Measurements from ENCODE around the gene PDZD7. TPM values are rescaled to one million over a fixed set of nuclear protein-coding genes. Genes with fewer than 3 reads are reported as not detected.

Gene PDZD7
- total and polyA plus RNA-seq, 2 of the 8 experiments (the other 6 are each of a cell fraction or from before 2014, with no cell fraction given): 0.88 to 1.6 TPM

GRCh38 chr10:101033276-101033675, 2.3 kb upstream of the PDZD7 start:
- DNase-seq (ENCODE audit: low read depth in 1 of 2, low spot score in 2 of 2) (no peak), FAIRE-seq (no peak)
- Histone ChIP-seq H3K18ac (ENCODE audit: extremely low read depth, low read length) (no peak overlapping the region), H4K91ac (replicated peaks; ENCODE audit: insufficient read length, low read length) (no peak overlapping the region), H4K20me1 (replicated peaks in 1 of 2; ENCODE audit: control insufficient read depth in 1 of 2, insufficient read depth in 2 of 2, low read length in 2 of 2) (peaks cover 0 to 3% of the 10 kb centered on the region in 2 experiments), H3K4ac (replicated peaks; ENCODE audit: insufficient read length, low read depth, low read length) (no peak overlapping the region), H3K79me2 (ENCODE audit: control insufficient read depth in 1 of 2, insufficient read depth in 2 of 2, low read length in 2 of 2) (no peaks in the 10 kb centered on the region), H2BK15ac (ENCODE audit: low read length) (no peak overlapping the region), H3K4me3 (ENCODE audit: extremely low read depth in 1 of 4, insufficient read depth in 2 of 4, low read depth in 3 of 4, low read length in 4 of 4) (no peak overlapping the region), H2BK120ac (replicated peaks; ENCODE audit: low read depth, low read length) (no peak overlapping the region), H3K36me3 (ENCODE audit: control insufficient read depth in 2 of 4, insufficient read depth in 4 of 4, low read length in 3 of 4) (no peaks in the 10 kb centered on the region), H2BK20ac (ENCODE audit: low read length) (no peak overlapping the region), H3K4me2 (ENCODE audit: insufficient read depth in 1 of 2, low read depth in 2 of 2, low read length in 2 of 2) (no peak overlapping the region; a peak in 1 of 4 replicates), H3K9ac (replicated peaks in 1 of 4; ENCODE audit: extremely low read depth in 1 of 4, low read depth in 3 of 4, low read length in 3 of 4) (no peak overlapping the region), H3K27me3 (replicated peaks in 1 of 4; ENCODE audit: control insufficient read depth in 3 of 4, extremely low read depth in 1 of 4, insufficient read depth in 3 of 4, low read length in 3 of 4) (peaks cover 1 to 45% (median 37%) of the 10 kb centered on the region in 4 experiments), H3K9me3 (ENCODE audit: insufficient read depth in 2 of 2, low read depth in 1 of 2, low read length in 1 of 2) (no peaks in the 10 kb centered on the region), H2AFZ (ENCODE audit: low read length) (no peak overlapping the region), H2BK5ac (ENCODE audit: low read depth, low read length) (no peak overlapping the region), H4K8ac (ENCODE audit: extremely low read depth, insufficient read depth, low read length) (no peak overlapping the region), H2AK5ac (ENCODE audit: low read depth, low read length) (no peak overlapping the region), H3K27ac (ENCODE audit: low read depth, low read length) (no peak overlapping the region), H3K56ac (replicated peaks; ENCODE audit: insufficient read length, low read depth, low read length) (no peak overlapping the region), H3K23me2 (ENCODE audit: low read depth, low read length) (peaks cover 17% of the 10 kb centered on the region), H2BK12ac (ENCODE audit: low read depth, low read length) (no peak overlapping the region), H3K79me1 (ENCODE audit: low read depth, low read length) (no peaks in the 10 kb centered on the region; the same call in 1 of the 2 replicates), H3K4me1 (replicated peaks in 1 of 4; ENCODE audit: control insufficient read depth in 3 of 4, insufficient read depth in 4 of 4, low read length in 3 of 4) (peaks cover 0 to 26% (median 21%) of the 10 kb centered on the region in 4 experiments; a peak in 6 of 7 replicates), H3K23ac (ENCODE audit: insufficient read length) (no peak overlapping the region), H4K5ac (ENCODE audit: insufficient read length, low read depth, low read length) (no peak overlapping the region), H3K14ac (ENCODE audit: insufficient read length) (no peak overlapping the region)
- 78% methylated on average over 3 of the region's 3 CpGs; no CpG with 5 or more reads in 1 of the 2 experiments for WGBS, 2 experiments (ENCODE audit: extremely low coverage in 1 of 2, insufficient coverage in 1 of 2, insufficient read length in 1 of 2, insufficient replicate concordance in 2 of 2, low coverage in 1 of 2, low lambda C conversion rate in 2 of 2, missing lambda C conversion rate in 1 of 2)
- CTCF ChIA-PET (ENCODE audit: partially characterized antibody): interaction anchor here (11.4 to 51.8 kb wide), 2 partner anchors 16 to 41 kb away, joined by 145 to 2176 read pairs; partner anchors contain the start of gene KAZALD1
- POLR2A ChIA-PET (ENCODE audit: partially characterized antibody): no interaction called here
- TF ChIP-seq HDAC2 (IDR thresholded peaks at IDR 0.05; ENCODE audit: borderline replicate concordance in 1 of 2, low read depth in 2 of 2, low read length in 2 of 2) (no peak), NANOG (IDR thresholded peaks at IDR 0.05; ENCODE audit: insufficient read depth, low read depth, low read length, poor library complexity, severe bottlenecking) (no peak), RNF2 (IDR thresholded peaks at IDR 0.05; ENCODE audit: borderline replicate concordance, low read depth, low read length, missing control alignments, poor library complexity, severe bottlenecking) (no peak), CHD1 (IDR thresholded peaks at IDR 0.05; ENCODE audit: low read depth, low read length) (no peak)

Data from H1 (cell line).